ENCODE measurements around the gene CFAP299.
"Not testable (repeated sequence)": the region's sequence is repeated elsewhere in the genome, so short reads cannot be mapped to it uniquely, and the experiment has no call there.

CFAP299 gene

DNA sequence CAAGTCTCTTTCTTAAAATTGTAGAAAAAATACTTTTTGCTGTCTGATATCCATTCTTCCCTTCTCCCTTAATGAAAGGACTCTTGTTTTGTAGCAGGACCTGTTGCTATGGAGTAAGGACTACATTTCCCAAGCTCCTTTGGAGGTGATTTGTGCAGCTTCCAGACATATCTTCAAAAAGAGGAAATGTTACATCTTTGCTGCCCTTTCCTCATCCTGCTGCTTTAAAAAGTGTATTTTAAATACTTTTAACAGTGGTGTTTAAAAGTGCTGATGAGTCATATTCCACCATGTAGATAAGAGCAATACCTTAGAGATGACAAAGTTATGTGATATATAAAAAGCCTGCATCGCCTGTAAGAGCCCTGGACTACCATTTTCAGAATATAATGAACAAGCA is 98.7 kb downstream of the CFAP299 start:
- in situ Hi-C loops (cut with MboI; ENCODE audit: low pct_unique_long_range_greater_than_20kb, low sequenced_read_pairs, unreplicated experiment), result no loop called here
- DNase-seq (ENCODE audit: low spot score), result no peak
- TF ChIP-seq, protein P1, sequence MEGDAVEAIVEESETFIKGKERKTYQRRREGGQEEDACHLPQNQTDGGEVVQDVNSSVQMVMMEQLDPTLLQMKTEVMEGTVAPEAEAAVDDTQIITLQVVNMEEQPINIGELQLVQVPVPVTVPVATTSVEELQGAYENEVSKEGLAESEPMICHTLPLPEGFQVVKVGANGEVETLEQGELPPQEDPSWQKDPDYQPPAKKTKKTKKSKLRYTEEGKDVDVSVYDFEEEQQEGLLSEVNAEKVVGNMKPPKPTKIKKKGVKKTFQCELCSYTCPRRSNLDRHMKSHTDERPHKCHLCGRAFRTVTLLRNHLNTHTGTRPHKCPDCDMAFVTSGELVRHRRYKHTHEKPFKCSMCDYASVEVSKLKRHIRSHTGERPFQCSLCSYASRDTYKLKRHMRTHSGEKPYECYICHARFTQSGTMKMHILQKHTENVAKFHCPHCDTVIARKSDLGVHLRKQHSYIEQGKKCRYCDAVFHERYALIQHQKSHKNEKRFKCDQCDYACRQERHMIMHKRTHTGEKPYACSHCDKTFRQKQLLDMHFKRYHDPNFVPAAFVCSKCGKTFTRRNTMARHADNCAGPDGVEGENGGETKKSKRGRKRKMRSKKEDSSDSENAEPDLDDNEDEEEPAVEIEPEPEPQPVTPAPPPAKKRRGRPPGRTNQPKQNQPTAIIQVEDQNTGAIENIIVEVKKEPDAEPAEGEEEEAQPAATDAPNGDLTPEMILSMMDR (IDR thresholded peaks at IDR 0.05; ENCODE audit: extremely low read depth, insufficient read depth, missing control alignments), result no peak

DNA sequence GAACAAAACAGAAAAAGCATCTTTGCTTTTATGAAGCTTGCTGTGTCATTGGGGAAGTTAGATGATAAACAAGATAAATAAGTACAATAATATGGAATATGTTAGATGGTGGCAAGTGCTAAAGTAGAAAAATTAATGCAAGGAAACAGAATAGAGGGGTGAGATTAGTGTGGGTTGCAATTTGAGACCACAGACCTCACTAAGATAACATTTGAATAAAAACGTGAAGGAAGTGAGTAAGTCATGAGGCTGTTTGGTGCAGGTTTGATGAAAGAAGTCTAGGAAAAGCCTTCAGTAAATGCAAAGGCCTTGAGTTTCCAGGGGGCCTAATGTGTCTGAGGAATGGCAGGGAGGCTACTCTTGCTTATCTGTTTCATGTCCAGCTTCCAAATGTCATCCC is 102.5 kb downstream of the CFAP299 start:
- in situ Hi-C loops (cut with MboI; ENCODE audit: low pct_unique_long_range_greater_than_20kb, low sequenced_read_pairs, unreplicated experiment), result no loop called here
- TF ChIP-seq, protein P1 (IDR thresholded peaks at IDR 0.05; ENCODE audit: extremely low read depth, insufficient read depth, missing control alignments), result no peak
- DNase-seq (ENCODE audit: low spot score), result no peak

DNA sequence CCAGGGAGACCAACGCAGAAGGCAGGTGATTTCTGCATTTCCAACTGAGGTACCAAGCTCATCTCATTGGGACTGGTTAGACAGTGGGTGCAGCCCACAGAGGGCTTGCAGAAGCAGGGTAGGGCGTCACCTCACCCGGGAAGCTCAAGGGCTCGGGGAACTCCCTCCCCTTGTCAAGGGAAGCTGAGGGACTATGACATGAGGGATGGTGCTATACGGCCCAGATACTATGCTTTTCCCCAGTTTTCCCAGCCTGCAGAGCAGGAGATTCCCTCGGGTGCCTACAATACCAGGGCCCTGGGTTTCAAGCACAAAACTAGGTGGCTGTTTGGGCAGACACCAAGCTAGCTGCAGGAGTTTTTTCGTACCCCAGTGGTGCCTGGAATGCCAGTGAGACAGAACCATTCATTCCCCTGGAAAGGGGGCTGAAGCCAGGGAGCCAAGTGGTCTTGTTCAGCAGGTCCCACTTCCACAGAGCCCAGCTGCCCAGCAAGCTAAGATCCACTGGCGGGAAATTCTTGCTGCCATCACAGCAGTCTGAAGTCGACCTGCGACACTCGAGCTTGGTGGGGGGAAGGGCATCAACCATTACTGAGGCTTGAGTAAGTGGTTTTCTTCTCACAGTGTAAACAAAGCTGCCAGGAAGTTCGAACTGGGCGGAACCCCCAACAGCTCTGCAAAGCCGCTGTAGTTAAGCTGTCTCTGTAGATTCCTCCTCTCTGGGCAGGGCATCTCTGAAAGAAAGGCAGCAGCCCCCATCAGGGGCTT is 103.9 kb downstream of the CFAP299 start:
- DNase-seq (ENCODE audit: low spot score); in situ Hi-C loops (cut with MboI; ENCODE audit: low pct_unique_long_range_greater_than_20kb, low sequenced_read_pairs, unreplicated experiment): not testable (repeated sequence)

DNA sequence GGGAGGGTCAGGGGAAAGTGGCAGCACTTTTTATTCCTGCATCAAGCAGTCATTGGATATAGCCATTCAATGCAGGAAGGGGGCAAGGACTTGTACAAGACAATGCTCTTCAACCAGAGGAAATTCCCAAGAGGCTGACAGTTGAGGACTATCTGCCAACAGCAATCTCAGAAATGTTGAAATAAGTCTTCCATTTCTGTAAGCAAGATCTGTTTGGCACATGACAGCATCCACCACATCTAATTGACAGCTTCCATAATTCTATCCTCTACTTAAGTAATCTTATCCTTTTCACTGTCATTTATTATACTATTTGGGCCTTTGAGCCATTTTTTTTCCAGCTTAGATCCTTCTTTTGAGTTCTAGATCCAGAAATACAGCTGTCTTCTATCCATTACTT is 110.7 kb downstream of the CFAP299 start:
- no peak for DNase-seq (ENCODE audit: low spot score)

DNA sequence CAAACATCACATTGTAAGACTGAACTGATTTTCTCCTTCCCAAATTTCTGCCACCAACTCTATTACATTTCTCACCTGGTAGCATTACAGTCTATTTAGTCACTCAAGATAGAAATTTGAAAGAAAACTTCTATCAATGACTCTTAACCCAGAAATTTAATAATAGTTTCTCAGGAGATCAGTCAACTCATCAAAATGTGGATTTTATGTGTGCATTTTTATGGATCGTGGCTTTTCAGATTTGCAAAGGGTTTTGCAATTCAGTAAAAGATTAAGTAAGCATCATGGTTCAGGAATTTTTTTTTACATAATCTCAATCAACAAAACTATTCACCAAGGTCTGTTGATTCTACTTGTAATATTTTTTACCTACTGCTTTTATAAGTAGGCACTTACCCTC is 111.1 kb downstream of the CFAP299 start:
- in situ Hi-C loops (cut with MboI; ENCODE audit: low pct_unique_long_range_greater_than_20kb, low sequenced_read_pairs, unreplicated experiment), result no loop called here
- DNase-seq (ENCODE audit: low spot score), result no peak
- TF ChIP-seq, protein P1 (IDR thresholded peaks at IDR 0.05; ENCODE audit: extremely low read depth, insufficient read depth, missing control alignments), result no peak

More for the DNA sequence above, 110.7 kb downstream of the CFAP299 start:
- in situ Hi-C loops (cut with MboI; ENCODE audit: low pct_unique_long_range_greater_than_20kb, low sequenced_read_pairs, unreplicated experiment), result no loop called here
- TF ChIP-seq, protein P1 (IDR thresholded peaks at IDR 0.05; ENCODE audit: extremely low read depth, insufficient read depth, missing control alignments), result no peak

DNA sequence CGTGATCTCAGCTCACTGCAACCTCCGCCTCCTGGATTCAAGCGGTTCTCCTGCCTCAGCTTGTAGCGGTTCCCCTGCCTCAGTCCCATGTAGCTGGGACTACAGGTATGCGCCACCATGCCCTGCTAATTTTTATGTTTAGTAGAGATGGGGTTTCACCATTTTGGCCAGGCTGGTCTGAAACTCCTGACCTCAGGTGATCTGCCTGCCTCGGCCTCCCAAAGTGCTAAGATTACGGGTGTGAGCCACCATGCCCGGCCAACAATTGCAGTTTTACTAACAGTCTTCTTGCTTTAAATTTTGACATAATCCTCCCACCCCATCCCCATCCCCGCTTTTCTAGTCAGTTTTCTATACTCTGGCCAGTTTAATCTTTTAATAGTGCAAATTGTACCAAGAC is 112.0 kb downstream of the CFAP299 start:
- TF ChIP-seq, protein P1 (IDR thresholded peaks at IDR 0.05; ENCODE audit: extremely low read depth, insufficient read depth, missing control alignments), result no peak
- in situ Hi-C loops (cut with MboI; ENCODE audit: low pct_unique_long_range_greater_than_20kb, low sequenced_read_pairs, unreplicated experiment), result no loop called here
- DNase-seq (ENCODE audit: low spot score), result no peak

DNA sequence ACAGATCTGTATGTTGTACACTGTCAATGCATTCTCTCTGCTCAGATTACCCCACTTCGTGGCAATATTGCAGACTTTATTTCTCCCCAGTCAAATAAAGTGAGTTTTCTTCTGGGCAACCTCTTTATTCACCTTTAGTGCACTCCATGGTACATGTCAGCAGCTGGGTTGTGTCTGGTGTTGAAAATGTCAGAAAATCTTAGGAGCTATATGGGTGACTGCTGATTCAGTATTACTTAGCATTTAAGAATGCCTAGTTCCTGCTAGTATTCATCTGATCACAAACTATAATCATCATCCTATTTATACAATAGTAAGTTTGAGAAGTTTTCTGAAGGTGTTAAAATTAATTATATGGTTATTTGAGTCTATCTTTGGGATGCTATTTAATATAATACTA is 112.5 kb downstream of the CFAP299 start:
- no peak for DNase-seq (ENCODE audit: low spot score)
- in situ Hi-C loops (cut with MboI; ENCODE audit: low pct_unique_long_range_greater_than_20kb, low sequenced_read_pairs, unreplicated experiment), result no loop called here
- TF ChIP-seq, protein P1 (IDR thresholded peaks at IDR 0.05; ENCODE audit: extremely low read depth, insufficient read depth, missing control alignments), result no peak

Measured in GM13977 (cell line).